Lower leg skin (tissue), 4 donors: ENCODE measurements around the gene DOK4. TPM values are rescaled to one million over a fixed set of nuclear protein-coding genes. Genes with fewer than 3 reads are reported as not detected.
"Not testable (repeated sequence)": the region's sequence is repeated elsewhere in the genome, so short reads cannot be mapped to it uniquely, and the experiment has no call there.

ENCODE experiments used
- DNase-seq, 2 donors: peaks; one replicate each; pipeline ENCODE4 v3.0.0-alpha.2; 2019; ENCODE audit warnings: low spot score in 2 of 2
- H3K4me3 ChIP-seq: fragments of 200-600 bp; sonication (generic); 2 replicates; pipeline ENCODE4 v1.5.1; 2017; ENCODE audit warnings: mild to moderate bottlenecking, low read depth; ENCODE audit not compliant: poor library complexity, severe bottlenecking
- POLR2A ChIP-seq, 2 donors: fragments of 450-650 bp; IDR thresholded peaks; one replicate each; pipeline ENCODE4 v1.6.1; 2016 to 2017; ENCODE audit warnings: antibody characterized with exemption in 2 of 2, mild to moderate bottlenecking in 1 of 2, moderate library complexity in 1 of 2
- WGBS, 2 donors: methylation state at CpG; one replicate each; pipeline ENCODE4 v1.1.5; 2018; 5-methylcytosine and 5-hydroxymethylcytosine counted together
- intact Hi-C: fragments of 100-400 bp; cut with DNase I; formaldehyde crosslinking; loops from one replicate; pipeline ENCODE4 v1.15.0; 2023; ENCODE audit warnings: low total_unique reads
- total RNA-seq, 4 donors: library from RNA; depleted of rRNA; stranded (reverse); fragments of >200 nt; gene quantifications; one replicate each; pipeline ENCODE4 v1.1.0, GENCODE V29; 2016
- TF ChIP-seq, protein P1 (sequence below), 3 donors: fragments of 450-650 bp; IDR thresholded peaks; one replicate each; pipeline ENCODE4 v1.5.1; 2016; ENCODE audit warnings: antibody characterized with exemption in 3 of 3, mild to moderate bottlenecking in 3 of 3, moderate library complexity in 2 of 3

Gene DOK4
- total RNA-seq, 4 donors from 2014 or later, result 38.9 to 60.5 (median 44.6) TPM

DNA sequence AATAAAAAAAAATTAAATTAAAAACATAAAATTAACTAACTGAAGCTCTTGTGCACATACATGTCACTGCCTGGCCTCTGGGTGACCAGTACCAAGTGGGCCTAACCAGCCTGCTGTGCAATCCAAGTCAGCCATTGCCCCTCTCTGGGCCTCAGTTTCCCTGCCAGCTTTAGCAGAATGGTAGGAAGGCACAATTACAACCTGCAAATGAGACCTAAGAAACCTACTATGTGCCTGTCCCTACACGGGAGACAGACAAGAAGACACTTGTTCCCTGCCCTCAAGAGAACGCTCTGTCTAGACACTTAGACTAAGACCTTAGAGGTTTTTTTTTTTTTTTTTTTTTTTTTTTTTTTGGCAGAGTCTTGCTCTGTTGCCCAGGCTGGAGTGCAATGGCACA lies 40.8 kb downstream of the DOK4 start:
- no peak for DNase-seq
- no peak overlapping the region for H3K4me3 ChIP-seq
- intact Hi-C loops, result no loop called here
- WGBS, 2 donors, result 92 to 93% methylated on average over 2 of the region's 2 CpGs
- no peak for TF ChIP-seq POLR2A (IDR thresholded peaks at IDR 0.05)
- TF ChIP-seq, protein P1, sequence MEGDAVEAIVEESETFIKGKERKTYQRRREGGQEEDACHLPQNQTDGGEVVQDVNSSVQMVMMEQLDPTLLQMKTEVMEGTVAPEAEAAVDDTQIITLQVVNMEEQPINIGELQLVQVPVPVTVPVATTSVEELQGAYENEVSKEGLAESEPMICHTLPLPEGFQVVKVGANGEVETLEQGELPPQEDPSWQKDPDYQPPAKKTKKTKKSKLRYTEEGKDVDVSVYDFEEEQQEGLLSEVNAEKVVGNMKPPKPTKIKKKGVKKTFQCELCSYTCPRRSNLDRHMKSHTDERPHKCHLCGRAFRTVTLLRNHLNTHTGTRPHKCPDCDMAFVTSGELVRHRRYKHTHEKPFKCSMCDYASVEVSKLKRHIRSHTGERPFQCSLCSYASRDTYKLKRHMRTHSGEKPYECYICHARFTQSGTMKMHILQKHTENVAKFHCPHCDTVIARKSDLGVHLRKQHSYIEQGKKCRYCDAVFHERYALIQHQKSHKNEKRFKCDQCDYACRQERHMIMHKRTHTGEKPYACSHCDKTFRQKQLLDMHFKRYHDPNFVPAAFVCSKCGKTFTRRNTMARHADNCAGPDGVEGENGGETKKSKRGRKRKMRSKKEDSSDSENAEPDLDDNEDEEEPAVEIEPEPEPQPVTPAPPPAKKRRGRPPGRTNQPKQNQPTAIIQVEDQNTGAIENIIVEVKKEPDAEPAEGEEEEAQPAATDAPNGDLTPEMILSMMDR (IDR thresholded peaks at IDR 0.05), result no peak

DNA sequence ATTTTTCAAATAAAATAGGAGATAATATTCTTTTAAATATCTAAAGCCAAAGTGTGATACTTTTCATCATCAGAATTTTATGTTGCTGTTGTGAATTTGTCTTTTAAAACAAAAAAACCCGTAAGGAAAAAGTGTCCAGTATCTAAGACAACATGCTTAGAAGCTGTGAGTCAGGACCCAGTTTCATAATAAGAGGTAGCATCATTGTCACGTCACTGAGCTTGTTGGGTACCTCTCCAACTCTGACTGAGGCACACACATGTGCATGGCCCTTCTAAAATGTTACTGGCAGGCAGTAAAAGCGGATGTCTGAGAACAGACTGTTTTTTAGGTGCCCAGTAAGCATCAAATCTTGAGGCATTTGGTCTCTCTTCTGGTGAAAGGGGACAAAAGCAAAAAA lies 41.6 kb downstream of the DOK4 start:
- intact Hi-C loops, result no loop called here
- no peak for DNase-seq
- no peak overlapping the region for H3K4me3 ChIP-seq
- TF ChIP-seq, protein P1 (IDR thresholded peaks at IDR 0.05), result no peak
- no peak for TF ChIP-seq POLR2A (IDR thresholded peaks at IDR 0.05)
- WGBS, 2 donors, result 62 to 68% methylated on average over 3 of the region's 3 CpGs

DNA sequence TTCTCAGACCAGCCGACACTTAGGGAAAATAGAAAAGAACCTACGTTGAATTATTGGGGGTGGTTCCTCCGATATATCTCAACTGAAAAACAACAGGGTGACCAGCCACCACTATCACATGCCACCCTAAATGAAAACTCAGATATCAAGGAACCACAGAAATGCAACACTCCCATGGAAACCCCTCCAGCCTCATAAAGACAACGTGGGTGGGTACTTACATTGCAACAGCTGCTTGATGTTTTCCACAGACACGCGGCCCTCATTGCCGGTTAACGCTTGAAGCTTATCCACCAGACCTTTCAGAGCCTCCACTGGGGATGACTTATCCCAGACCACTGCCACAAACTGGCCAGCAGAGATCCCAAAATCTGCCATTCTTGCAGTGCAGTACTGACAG lies 45.7 kb downstream of the DOK4 start:
- 97 to 99% methylated on average over 8 of the region's 8 CpGs for WGBS, 2 donors
- intact Hi-C loops, DNase-seq, H3K4me3 ChIP-seq: not testable (repeated sequence)

DNA sequence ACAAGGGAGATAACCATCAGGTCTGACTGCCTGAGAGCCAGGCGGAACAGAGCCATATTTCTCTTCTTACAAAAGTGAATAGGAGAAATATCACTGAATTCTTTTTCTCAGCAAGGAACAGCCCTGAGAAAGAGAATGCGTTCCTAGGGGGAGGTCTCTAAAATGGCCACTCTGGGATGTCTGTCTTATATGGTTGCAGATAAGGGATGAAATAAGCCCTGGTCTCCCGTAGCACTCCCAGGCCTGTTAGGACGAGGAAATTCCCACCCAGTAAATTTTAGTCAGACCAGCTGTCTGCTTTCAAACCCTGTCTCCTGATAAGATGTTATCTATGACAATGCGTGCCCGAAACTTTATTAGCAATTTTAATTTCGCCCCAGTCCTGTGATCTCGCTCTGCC lies 46.3 kb downstream of the DOK4 start:
- H3K4me3 ChIP-seq, DNase-seq, intact Hi-C loops: not testable (repeated sequence)
- 95 to 98% methylated on average over 8 of the region's 8 CpGs for WGBS, 2 donors

DNA sequence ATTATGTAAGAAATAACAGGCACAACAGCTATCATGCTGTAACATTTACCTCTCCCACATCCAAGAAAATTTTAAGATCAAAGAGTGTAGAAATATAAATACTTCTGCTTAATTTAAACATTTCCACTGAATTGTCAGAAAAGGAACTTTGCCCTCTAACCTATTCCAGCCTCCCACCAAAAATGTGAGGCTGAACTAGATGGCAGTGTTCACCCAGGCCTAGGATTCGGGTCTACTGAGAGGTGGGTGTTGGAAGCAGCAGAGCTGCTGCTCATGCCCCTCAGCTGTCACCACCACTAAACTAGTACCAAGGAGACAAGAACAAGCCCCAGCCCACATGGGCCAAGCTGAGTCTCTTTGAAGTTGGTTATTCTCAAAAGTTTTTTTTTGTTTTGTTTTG lies 50.5 kb downstream of the DOK4 start:
- WGBS, 2 donors, result 89 to 93% methylated on average over 1 of the region's 1 CpG
- no peak for DNase-seq
- H3K4me3 ChIP-seq, result no peak overlapping the region
- intact Hi-C loops, result no loop called here
- TF ChIP-seq, protein P1 (IDR thresholded peaks at IDR 0.05), result no peak
- no peak for TF ChIP-seq POLR2A (IDR thresholded peaks at IDR 0.05)

DNA sequence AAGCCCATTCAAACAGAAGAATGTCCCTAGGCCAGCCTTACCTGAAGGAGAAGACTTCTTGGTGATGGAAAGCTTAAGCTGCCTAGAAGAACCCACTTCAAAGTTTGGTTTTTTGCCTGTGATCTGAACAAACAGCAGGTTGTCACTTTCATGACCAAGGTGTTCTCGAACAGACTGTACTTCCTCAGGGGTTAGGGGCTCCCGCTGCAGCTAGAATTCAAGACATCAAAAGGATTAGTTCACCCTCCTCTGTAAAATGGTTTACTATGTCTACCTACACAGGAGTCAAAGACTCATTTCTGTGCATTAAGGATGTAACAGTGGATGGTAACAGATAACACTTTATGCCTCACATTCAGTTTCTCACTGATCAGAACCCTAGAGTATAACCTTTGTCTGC lies 52.3 kb downstream of the DOK4 start:
- intact Hi-C loops, result no loop called here
- no peak overlapping the region for H3K4me3 ChIP-seq
- TF ChIP-seq POLR2A (IDR thresholded peaks at IDR 0.05), result no peak
- TF ChIP-seq, protein P1 (IDR thresholded peaks at IDR 0.05), result no peak
- DNase-seq, result no peak
- 90 to 95% methylated on average over 2 of the region's 2 CpGs for WGBS, 2 donors

DNA sequence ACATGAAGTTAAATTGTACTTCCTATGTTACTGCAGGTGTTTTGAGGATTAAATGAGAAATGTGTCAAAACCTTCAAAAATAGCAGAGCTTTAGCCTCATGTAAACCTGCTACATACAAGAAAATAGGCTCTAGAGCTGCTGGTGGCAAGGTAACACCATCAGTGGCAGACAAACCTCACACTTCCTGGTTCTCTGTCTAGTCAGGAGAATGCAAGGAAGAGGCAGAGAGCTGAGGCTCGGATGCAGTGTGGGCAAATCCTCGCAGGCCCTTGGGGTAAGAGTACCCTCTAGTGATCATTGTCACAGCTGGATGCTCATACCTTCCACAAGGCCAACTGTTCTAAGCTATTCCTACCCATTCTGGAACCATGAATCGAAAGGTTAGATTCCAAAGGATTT lies 53.3 kb downstream of the DOK4 start:
- TF ChIP-seq, protein P1 (IDR thresholded peaks at IDR 0.05), result no peak
- TF ChIP-seq POLR2A (IDR thresholded peaks at IDR 0.05), result no peak
- intact Hi-C loops, result no loop called here
- 93 to 95% methylated on average over 3 of the region's 3 CpGs for WGBS, 2 donors
- H3K4me3 ChIP-seq, result no peak overlapping the region
- DNase-seq, result no peak
